Uterus (tissue), 4 donors: ENCODE results near the gene PPT1. TPM values are rescaled to one million over a fixed set of nuclear protein-coding genes. Genes with fewer than 3 reads are reported as not detected.

Experiments used
- DNase-seq, 2 donors: peaks; one replicate each; pipeline ENCODE4 v3.0.0-alpha.2; 2019 to 2020
- H3K27ac ChIP-seq, 2 donors: fragments of 200-600 bp; sonication (generic); 1 replicate in 1 of 2; 2 replicates in 1 of 2; pipeline ENCODE4 v1.5.1; 2016 to 2018
- H3K27me3 ChIP-seq, 2 donors: fragments of 200-600 bp; sonication (generic); one replicate each; pipeline ENCODE4 v1.5.1; 2018 to 2019; ENCODE audit warnings: control low read depth in 1 of 2
- H3K36me3 ChIP-seq, 2 donors: fragments of 200-600 bp; sonication (generic); one replicate each; pipeline ENCODE4 v1.5.1; 2019; ENCODE audit warnings: control low read depth in 1 of 2
- H3K4me1 ChIP-seq, 2 donors: fragments of 200-600 bp; sonication (generic); one replicate each; pipeline ENCODE4 v1.5.1; 2018 to 2019; ENCODE audit warnings: control low read depth in 1 of 2
- H3K4me3 ChIP-seq, 2 donors: fragments of 200-600 bp; sonication (generic); 1 replicate in 1 of 2; 2 replicates in 1 of 2; pipeline ENCODE4 v1.5.1; 2018 to 2019; ENCODE audit warnings: mild to moderate bottlenecking in 1 of 2
- H3K9me3 ChIP-seq, 2 donors: fragments of 200-600 bp; sonication (generic); one replicate each; pipeline ENCODE4 v1.5.1; 2019; ENCODE audit warnings: control low read depth in 1 of 2
- POLR2A ChIP-seq, 2 donors: fragments of 450-650 bp; IDR thresholded peaks; one replicate each; pipeline ENCODE4 v1.6.1; 2016; ENCODE audit warnings: antibody characterized with exemption in 2 of 2, mild to moderate bottlenecking in 1 of 2, moderate library complexity in 1 of 2
- intact Hi-C: fragments of 100-400 bp; cut with DNase I; formaldehyde crosslinking; loops from one replicate; pipeline ENCODE4 v1.15.1; 2023; ENCODE audit warnings: low total_unique reads
- total RNA-seq, 4 donors: library from RNA; depleted of rRNA in 3 of 4; stranded (reverse); fragments of >200 nt in 3 of 4; gene quantifications; one replicate each; pipeline versions ENCODE4 v1.1.0 to v1.2.4, GENCODE V29; 2014 to 2023
- TF ChIP-seq, protein P1 (sequence below), 4 experiments: fragments of 200-600 bp in 2 of 4; fragments of 450-650 bp in 2 of 4; sonication (generic) in 2 of 4; IDR thresholded peaks; one replicate each; pipeline ENCODE4 v1.5.1; 2016 to 2019; ENCODE audit warnings: antibody characterized with exemption in 4 of 4, mild to moderate bottlenecking in 2 of 4, moderate library complexity in 1 of 4
- donor health status: DM: yes; HTN: yes; CAD: no.

Gene PPT1
- total RNA-seq, 4 donors from 2014 or later, result 81.7 to 123 (median 94.5) TPM

DNA sequence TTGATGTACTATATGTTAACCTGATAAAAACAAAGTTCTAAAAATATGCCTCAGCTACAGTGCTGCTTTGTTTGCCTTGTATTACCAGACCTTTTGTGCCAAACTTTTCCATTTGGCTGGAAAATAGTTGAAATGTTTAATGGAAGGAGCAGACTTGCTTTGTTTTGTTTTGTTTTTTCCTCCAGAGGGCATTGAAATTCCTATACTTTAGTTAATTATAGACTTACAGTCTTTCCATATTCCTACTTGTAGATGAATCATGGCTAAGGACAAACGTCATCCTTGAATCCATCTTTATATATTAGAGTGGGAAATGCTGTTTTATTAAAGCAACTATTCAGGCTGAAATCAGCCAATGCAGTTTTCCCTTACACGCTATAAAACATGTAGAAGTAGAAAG lies 49.8 kb downstream of the PPT1 start:
- TF ChIP-seq, protein P1, sequence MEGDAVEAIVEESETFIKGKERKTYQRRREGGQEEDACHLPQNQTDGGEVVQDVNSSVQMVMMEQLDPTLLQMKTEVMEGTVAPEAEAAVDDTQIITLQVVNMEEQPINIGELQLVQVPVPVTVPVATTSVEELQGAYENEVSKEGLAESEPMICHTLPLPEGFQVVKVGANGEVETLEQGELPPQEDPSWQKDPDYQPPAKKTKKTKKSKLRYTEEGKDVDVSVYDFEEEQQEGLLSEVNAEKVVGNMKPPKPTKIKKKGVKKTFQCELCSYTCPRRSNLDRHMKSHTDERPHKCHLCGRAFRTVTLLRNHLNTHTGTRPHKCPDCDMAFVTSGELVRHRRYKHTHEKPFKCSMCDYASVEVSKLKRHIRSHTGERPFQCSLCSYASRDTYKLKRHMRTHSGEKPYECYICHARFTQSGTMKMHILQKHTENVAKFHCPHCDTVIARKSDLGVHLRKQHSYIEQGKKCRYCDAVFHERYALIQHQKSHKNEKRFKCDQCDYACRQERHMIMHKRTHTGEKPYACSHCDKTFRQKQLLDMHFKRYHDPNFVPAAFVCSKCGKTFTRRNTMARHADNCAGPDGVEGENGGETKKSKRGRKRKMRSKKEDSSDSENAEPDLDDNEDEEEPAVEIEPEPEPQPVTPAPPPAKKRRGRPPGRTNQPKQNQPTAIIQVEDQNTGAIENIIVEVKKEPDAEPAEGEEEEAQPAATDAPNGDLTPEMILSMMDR (IDR thresholded peaks at IDR 0.05), result no peak
- no peak for TF ChIP-seq POLR2A (IDR thresholded peaks at IDR 0.05)
- intact Hi-C loops, result no loop called here
- no peaks in the 10 kb centered on the region for H3K27me3 ChIP-seq
- peak overlapping the region in 1 of 2 donors; percentile 25 for H3K27ac ChIP-seq
- no peak overlapping the region for H3K4me3 ChIP-seq
- H3K4me1 ChIP-seq, result peaks cover 0 to 13% of the 10 kb centered on the region in 2 donors
- no peak for DNase-seq
- H3K36me3 ChIP-seq, result no peaks in the 10 kb centered on the region
- H3K9me3 ChIP-seq, result no peaks in the 10 kb centered on the region

DNA sequence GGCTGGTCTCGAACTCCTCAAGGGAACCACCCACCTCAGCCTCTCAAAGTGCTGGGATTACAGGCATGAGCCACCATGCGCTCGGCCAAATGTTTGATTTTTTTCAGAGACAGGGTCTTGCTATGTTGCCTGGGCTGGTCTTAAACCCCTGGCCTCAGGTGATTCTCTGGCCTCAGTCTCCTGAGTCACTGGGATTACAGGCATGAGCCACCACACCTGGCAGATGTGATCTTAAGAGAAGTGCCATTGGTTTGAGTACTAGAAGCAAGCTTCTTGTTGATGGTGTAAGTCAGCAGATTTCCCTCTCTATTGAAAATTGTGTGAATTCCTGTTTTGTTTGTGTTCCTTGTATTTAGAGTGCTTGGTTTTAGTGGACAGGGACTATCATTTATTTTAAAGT lies 51.3 kb downstream of the PPT1 start:
- intact Hi-C loops, result no loop called here
- TF ChIP-seq POLR2A (IDR thresholded peaks at IDR 0.05), result no peak
- TF ChIP-seq, protein P1 (IDR thresholded peaks at IDR 0.05), result no peak
- H3K27ac ChIP-seq, result no peak overlapping the region
- no peaks in the 10 kb centered on the region for H3K36me3 ChIP-seq
- H3K9me3 ChIP-seq, result no peaks in the 10 kb centered on the region
- peaks cover 0 to 21% of the 10 kb centered on the region in 2 donors for H3K4me1 ChIP-seq
- H3K27me3 ChIP-seq, result no peaks in the 10 kb centered on the region
- no peak overlapping the region for H3K4me3 ChIP-seq
- no peak for DNase-seq

DNA sequence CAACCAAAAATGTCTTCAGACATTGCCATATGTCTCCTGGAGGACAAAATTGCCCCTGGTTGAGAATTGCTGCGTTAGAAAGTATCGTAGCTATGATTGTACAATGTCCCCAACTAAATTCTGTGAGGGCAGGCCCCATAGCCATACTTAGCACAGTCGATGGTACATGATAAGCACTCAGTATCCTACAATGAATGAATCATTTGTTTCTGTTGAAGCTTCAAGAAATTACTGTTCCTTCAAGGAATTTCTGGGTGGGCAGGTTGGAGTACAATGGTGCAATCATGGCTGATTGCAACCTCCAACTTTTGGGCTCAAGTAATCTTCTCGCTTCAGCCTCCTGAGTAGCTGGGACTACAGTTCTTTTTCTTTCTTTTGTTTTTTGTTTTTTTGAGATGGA lies 51.9 kb downstream of the PPT1 start:
- H3K4me3 ChIP-seq, result no peak overlapping the region
- intact Hi-C loops, result no loop called here
- H3K27ac ChIP-seq, result no peak overlapping the region
- no peak for TF ChIP-seq POLR2A (IDR thresholded peaks at IDR 0.05)
- TF ChIP-seq, protein P1 (IDR thresholded peaks at IDR 0.05), result no peak
- peaks cover 0 to 21% of the 10 kb centered on the region in 2 donors for H3K4me1 ChIP-seq
- no peaks in the 10 kb centered on the region for H3K36me3 ChIP-seq
- no peaks in the 10 kb centered on the region for H3K9me3 ChIP-seq
- no peak for DNase-seq
- H3K27me3 ChIP-seq, result no peaks in the 10 kb centered on the region

DNA sequence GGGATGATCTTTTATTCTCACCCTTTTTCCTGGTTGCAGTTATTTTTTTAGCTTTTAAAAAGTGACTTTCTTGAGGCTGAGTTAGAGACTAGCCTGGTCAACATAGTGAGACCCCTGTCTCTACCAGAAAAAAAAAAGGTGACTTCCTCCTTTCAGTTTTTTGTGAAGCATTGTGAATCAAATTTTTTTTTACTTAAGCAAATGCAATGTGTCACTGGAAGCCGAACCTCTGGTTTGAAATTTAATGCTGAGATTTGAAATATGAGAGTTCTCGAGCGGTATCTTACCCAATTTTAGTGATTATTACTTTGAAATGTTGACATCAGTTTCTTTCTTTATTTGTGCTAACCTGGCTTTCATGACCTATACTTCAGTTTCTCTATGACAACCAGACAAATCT lies 52.9 kb downstream of the PPT1 start:
- TF ChIP-seq, protein P1 (IDR thresholded peaks at IDR 0.05), result no peak
- no peak for TF ChIP-seq POLR2A (IDR thresholded peaks at IDR 0.05)
- Histone ChIP-seq H3K36me3 (no peaks in the 10 kb centered on the region), H3K4me3 (no peak overlapping the region), H3K27me3 (no peaks in the 10 kb centered on the region), H3K9me3 (no peaks in the 10 kb centered on the region), H3K27ac (no peak overlapping the region), H3K4me1 (peaks cover 0 to 21% of the 10 kb centered on the region in 2 donors)
- DNase-seq, result no peak
- intact Hi-C loops, result no loop called here

DNA sequence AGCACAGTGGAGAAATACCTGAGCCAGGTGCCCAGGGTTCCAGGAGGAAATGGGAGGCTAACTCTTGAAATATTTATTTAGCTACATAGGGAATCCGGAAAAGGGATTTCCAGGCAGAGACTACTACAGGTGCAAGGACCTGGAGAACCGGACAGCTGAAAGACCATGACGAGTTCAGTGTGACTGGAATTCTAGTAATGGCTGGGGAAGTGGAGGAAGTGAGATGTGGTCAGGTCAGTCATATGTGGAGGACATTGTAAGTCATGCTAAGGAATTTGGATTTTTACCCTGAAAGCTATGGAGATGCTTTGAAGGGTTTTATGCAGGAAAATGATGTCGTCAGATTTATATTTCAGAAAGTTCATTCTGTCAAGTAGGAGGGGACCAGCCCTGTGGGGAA lies 54.7 kb downstream of the PPT1 start:
- Histone ChIP-seq H3K4me3 (peak overlapping the region in 1 of 2 donors; percentile 83), H3K36me3 (no peaks in the 10 kb centered on the region), H3K9me3 (no peaks in the 10 kb centered on the region), H3K4me1 (peaks cover 0 to 12% of the 10 kb centered on the region in 2 donors), H3K27ac (peak overlapping the region in 1 of 2 donors; percentile 96), H3K27me3 (no peaks in the 10 kb centered on the region)
- intact Hi-C loops, result no loop called here
- no peak for DNase-seq
- no peak for TF ChIP-seq POLR2A (IDR thresholded peaks at IDR 0.05)
- TF ChIP-seq, protein P1 (IDR thresholded peaks at IDR 0.05), result no peak
